A549 (cell line): ENCODE results near the gene GABPB1. TPM values are rescaled to one million over a fixed set of nuclear protein-coding genes. Genes with fewer than 3 reads are reported as not detected.

ENCODE experiments used
- ATAC-seq, 2 experiments: fragments of 200-7000 bp in 1 of 2; fragments of >200 bp in 1 of 2; cut with Nextera tagmentation in 1 of 2; cut with Tn5 transposase in 1 of 2; 3 replicates each; pipeline versions ENCODE4 v1.8.0 to v1.9.1; 2018 to 2020; ENCODE audit warnings: mild to moderate bottlenecking in 1 of 2, moderate library complexity in 1 of 2
- CTCF ChIA-PET: fragments of 300-600 bp; sonication (Branson Sonifier 250); formaldehyde crosslinking; extraction: SDS; loops from one replicate; lab custom pipeline; 2021; ENCODE audit warnings: antibody characterized with exemption, inconsistent platforms; lab: Yijun Ruan, JAX
- POLR2A ChIA-PET: fragments of 350-600 bp; formaldehyde crosslinking; extraction: SDS; loops from one replicate; lab custom pipeline; 2021; ENCODE audit warnings: antibody characterized with exemption, inconsistent platforms; lab: Yijun Ruan, JAX
- DNase-seq, 2 experiments: peaks; one replicate each; pipeline versions ENCODE4 v3.0.0 to v3.0.0-alpha.2; 2011 to 2016; ENCODE audit warnings: low read depth in 1 of 2, low spot score in 1 of 2
- FAIRE-seq: peaks from 2 replicates; lab custom pipeline; 2011; peaks lifted over from hg19 to GRCh38; lab: Jason Lieb, UNC
- H3K27ac ChIP-seq, 2 experiments: fragments of >200 bp; sonication (Bioruptor Twin); formaldehyde crosslinking; 3 replicates each; pipeline ENCODE4 v1.5.1; 2016 to 2017
- H3K4me1 ChIP-seq: fragments of >200 bp; sonication (Bioruptor Twin); formaldehyde crosslinking; 3 replicates; pipeline ENCODE4 v1.6.1; 2016
- H3K4me2 ChIP-seq: fragments of >200 bp; sonication (Bioruptor Twin); formaldehyde crosslinking; 3 replicates; pipeline ENCODE4 v1.6.1; 2016
- H3K4me3 ChIP-seq: fragments of >200 bp; sonication (Bioruptor Twin); formaldehyde crosslinking; 3 replicates; pipeline ENCODE4 v1.5.1; 2016
- H3K9me3 ChIP-seq: fragments of >200 bp; sonication (Bioruptor Twin); formaldehyde crosslinking; 3 replicates; pipeline ENCODE4 v1.6.1; 2016
- BHLHE40 ChIP-seq: IDR thresholded peaks from 2 replicates; pipeline ENCODE4 v1.6.1; 2012; ENCODE audit warnings: low read depth, low read length, inconsistent platforms
- CBX8 ChIP-seq: fragments of 200-600 bp; sonication (generic); IDR thresholded peaks from 2 replicates; pipeline ENCODE4 v1.6.1; 2016
- CEBPB ChIP-seq, 2 experiments: fragments of >200 bp in 1 of 2; sonication (Bioruptor Twin) in 1 of 2; formaldehyde crosslinking in 1 of 2; IDR thresholded peaks; 2 replicates each; pipeline ENCODE4 v1.6.1; 2012 to 2016
- EP300 ChIP-seq, 2 experiments: fragments of >200 bp; sonication (Bioruptor Twin); formaldehyde crosslinking; IDR thresholded peaks; 2 replicates in 1 of 2; 3 replicates in 1 of 2; pipeline ENCODE4 v1.6.1; 2016 to 2017
- HDAC2 ChIP-seq: fragments of 200-600 bp; sonication (generic); IDR thresholded peaks from 2 replicates; pipeline ENCODE4 v1.6.1; 2016
- HOXA7 ChIP-seq: fragments of 250-450 bp; sonication (Bioruptor Pico); IDR thresholded peaks from 2 replicates; pipeline ENCODE4 v1.5.0; 2020; ENCODE audit warnings: mild to moderate bottlenecking, moderate library complexity
- HOXB13 ChIP-seq: fragments of 250-450 bp; sonication (Bioruptor Pico); IDR thresholded peaks from 2 replicates; pipeline ENCODE4 v1.5.0; 2020; ENCODE audit warnings: low read depth, mild to moderate bottlenecking, moderate library complexity
- KDM1A ChIP-seq: fragments of 200-600 bp; sonication (generic); IDR thresholded peaks from 2 replicates; pipeline ENCODE4 v1.6.1; 2016; ENCODE audit warnings: low read depth, mild to moderate bottlenecking
- KDM5A ChIP-seq: fragments of 200-600 bp; sonication (generic); IDR thresholded peaks from 2 replicates; pipeline ENCODE4 v1.6.1; 2016; ENCODE audit warnings: antibody characterized with exemption, mild to moderate bottlenecking
- MYC ChIP-seq: IDR thresholded peaks from 2 replicates; pipeline ENCODE4 v1.6.1; 2012; ENCODE audit warnings: mild to moderate bottlenecking, inconsistent platforms, low read length, improper control_type of control experiment, borderline replicate concordance
- NFE2L2 ChIP-seq: fragments of 150-350 bp; conservative IDR thresholded peaks from 2 replicates; pipeline ENCODE4 v1.6.1; 2014; ENCODE audit warnings: low read length
- POLR2A ChIP-seq: IDR thresholded peaks from 2 replicates; pipeline ENCODE4 v1.6.1; 2012; ENCODE audit warnings: mild to moderate bottlenecking, low read length
- RARB ChIP-seq: fragments of 250-450 bp; sonication (Bioruptor Pico); IDR thresholded peaks from 2 replicates; pipeline ENCODE4 v1.8.0; 2021; ENCODE audit warnings: mild to moderate bottlenecking, moderate library complexity
- RNF2 ChIP-seq: fragments of 200-600 bp; sonication (generic); IDR thresholded peaks from 2 replicates; pipeline ENCODE4 v1.6.1; 2016; ENCODE audit warnings: low read depth, mild to moderate bottlenecking, antibody characterized with exemption, moderate library complexity, borderline replicate concordance
- TFCP2L1 ChIP-seq: fragments of 250-450 bp; sonication (Bioruptor Pico); IDR thresholded peaks from 2 replicates; pipeline ENCODE4 v1.5.0; 2021; ENCODE audit warnings: mild to moderate bottlenecking
- ZFP36 ChIP-seq: fragments of 450-650 bp; IDR thresholded peaks from 2 replicates; pipeline ENCODE4 v1.6.1; 2014; ENCODE audit warnings: borderline replicate concordance; ENCODE audit not compliant: partially characterized antibody
- ZNF302 ChIP-seq: fragments of 250-450 bp; sonication (Bioruptor Pico); IDR thresholded peaks from 2 replicates; pipeline ENCODE4 v1.9.0; 2021; ENCODE audit warnings: inconsistent platforms, mild to moderate bottlenecking, moderate library complexity
- ZSCAN20 ChIP-seq: fragments of 250-450 bp; sonication (Bioruptor Pico); IDR thresholded peaks from 2 replicates; pipeline ENCODE4 v1.8.0; 2022; ENCODE audit warnings: mild to moderate bottlenecking, moderate library complexity
- WGBS: methylation state at CpG from one replicate; pipeline ENCODE4 v1.1.6; 2017; ENCODE audit errors: missing lambda C conversion rate; 5-methylcytosine and 5-hydroxymethylcytosine counted together
- polyA plus RNA-seq, 4 experiments: library from polyadenylated mRNA; depleted of rRNA in 3 of 4; stranded (reverse); fragments of >200 nt; fragmentation: RNase III in 1 of 4; extraction: RNeasy Plus Mini Kit Qiagen cat#74134 plus additional on column Dnase treatment in 1 of 4; gene quantifications; 2 replicates in 3 of 4; 3 replicates in 1 of 4; pipeline ENCODE4 v1.2.3, GENCODE V29; 2011 to 2017
- TF ChIP-seq, protein P1 (sequence below): fragments of 250-450 bp; sonication (Bioruptor Pico); IDR thresholded peaks from 2 replicates; pipeline ENCODE4 v1.5.0; 2020; ENCODE audit warnings: low read depth, mild to moderate bottlenecking, moderate library complexity
- TF ChIP-seq, protein P2 (sequence below): fragments of 450-650 bp; IDR thresholded peaks from 2 replicates; pipeline ENCODE4 v1.6.1; 2014; ENCODE audit warnings: antibody characterized with exemption
- TF ChIP-seq, protein P3 (sequence below): fragments of >200 bp; sonication (Bioruptor Twin); formaldehyde crosslinking; IDR thresholded peaks from 2 replicates; pipeline ENCODE4 v1.6.1; 2016
- TF ChIP-seq, protein P4 (sequence below): IDR thresholded peaks from 2 replicates; pipeline ENCODE4 v1.6.1; 2012; ENCODE audit warnings: low read depth, borderline replicate concordance
- TF ChIP-seq, protein P5 (sequence below): fragments of >200 bp; sonication (Bioruptor Twin); formaldehyde crosslinking; IDR thresholded peaks from 3 replicates; pipeline ENCODE4 v1.5.1; 2016
- TF ChIP-seq, protein P6 (sequence below): fragments of 150-350 bp; IDR thresholded peaks from 2 replicates; pipeline ENCODE4 v1.6.1; 2014; ENCODE audit warnings: low read depth, mild to moderate bottlenecking, low read length
- TF ChIP-seq, protein P7 (sequence below): fragments of 250-450 bp; sonication (Bioruptor Pico); IDR thresholded peaks from 2 replicates; pipeline ENCODE4 v1.5.0; 2021; ENCODE audit warnings: mild to moderate bottlenecking, moderate library complexity, borderline replicate concordance

Gene GABPB1
- polyA plus RNA-seq, 2 of the 4 experiments (the other 2 are of a cell fraction) = 23.0 to 53.9 TPM

DNA sequence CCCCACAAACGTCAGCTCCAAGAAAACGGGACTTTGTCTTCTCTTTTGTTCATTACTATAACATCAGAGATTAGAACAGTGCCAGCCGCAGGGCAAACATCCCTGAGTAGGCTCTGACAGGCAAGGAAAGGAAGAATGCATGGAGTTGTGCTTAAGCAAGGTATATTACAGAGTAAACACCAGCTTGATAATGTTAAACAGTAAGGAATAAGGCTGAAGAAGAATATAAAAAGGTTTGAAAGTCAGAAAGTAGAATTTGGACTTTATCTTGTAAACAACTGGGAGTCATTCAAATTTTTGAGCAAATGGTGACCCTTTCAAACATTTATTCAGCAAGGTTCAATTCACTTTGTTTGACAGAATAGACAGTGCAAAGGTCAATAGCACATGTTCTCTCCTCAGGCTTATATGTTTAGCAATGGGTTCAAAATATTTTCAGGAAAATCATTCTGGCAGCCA lies 11.0 kb downstream of the GABPB1 start (continued):
- no peak for TF ChIP-seq RARB (CRISPR knock-in tag)
- TF ChIP-seq, all 56 proteins: peak for 0

DNA sequence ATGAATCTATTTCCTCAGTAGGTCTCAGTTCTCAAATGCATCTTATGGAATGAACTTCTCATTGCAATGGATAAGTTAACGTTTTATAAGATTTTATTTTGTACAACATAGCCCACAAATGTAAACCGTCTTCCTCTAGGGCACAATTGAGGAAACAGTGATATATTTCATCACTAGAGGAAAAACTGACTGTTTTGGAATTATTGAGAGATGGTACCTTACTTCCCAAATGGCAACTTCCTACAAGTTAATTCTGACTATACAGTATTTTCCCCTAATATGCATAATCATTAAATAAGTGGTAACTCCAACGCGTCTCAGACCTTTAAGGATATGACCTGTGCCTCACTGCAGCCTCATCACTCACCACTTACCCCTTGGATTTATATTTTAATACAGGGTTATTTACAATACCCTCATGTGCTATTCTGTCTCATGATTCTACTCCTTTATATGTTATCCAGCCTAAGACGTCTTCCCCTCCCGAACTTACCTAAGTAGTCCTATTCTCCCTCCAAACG lies 13.3 kb downstream of the GABPB1 start:
- no peak for ATAC-seq
- Histone ChIP-seq H3K4me3 (no peak overlapping the region), H3K4me2 (no peak overlapping the region), H3K4me1 (no peaks in the 10 kb centered on the region)
- 92% methylated on average over 7 of the region's 7 CpGs for WGBS
- CTCF ChIA-PET = interaction anchor here (1.0 kb wide), 1 partner anchor 12 kb away, joined by 4 read pairs; no protein-coding TSS in a partner anchor
- no peak for TF ChIP-seq MYC
- TF ChIP-seq HOXA7 (CRISPR knock-in tag) = no peak
- no peak for TF ChIP-seq KDM1A
- TF ChIP-seq HDAC2 = no peak
- TF ChIP-seq BHLHE40 = no peak
- TF ChIP-seq HOXB13 (CRISPR knock-in tag) = no peak
- TF ChIP-seq, protein P1, sequence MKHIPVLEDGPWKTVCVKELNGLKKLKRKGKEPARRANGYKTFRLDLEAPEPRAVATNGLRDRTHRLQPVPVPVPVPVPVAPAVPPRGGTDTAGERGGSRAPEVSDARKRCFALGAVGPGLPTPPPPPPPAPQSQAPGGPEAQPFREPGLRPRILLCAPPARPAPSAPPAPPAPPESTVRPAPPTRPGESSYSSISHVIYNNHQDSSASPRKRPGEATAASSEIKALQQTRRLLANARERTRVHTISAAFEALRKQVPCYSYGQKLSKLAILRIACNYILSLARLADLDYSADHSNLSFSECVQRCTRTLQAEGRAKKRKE (CRISPR knock-in tag) = no peak
- TF ChIP-seq, all 56 proteins: peak for 0
- POLR2A ChIA-PET = no interaction called here
- no peaks in the 10 kb centered on the region for H3K9me3 ChIP-seq
- H3K27ac ChIP-seq = no peak overlapping the region
- no peak for DNase-seq
- FAIRE-seq = no peak

DNA sequence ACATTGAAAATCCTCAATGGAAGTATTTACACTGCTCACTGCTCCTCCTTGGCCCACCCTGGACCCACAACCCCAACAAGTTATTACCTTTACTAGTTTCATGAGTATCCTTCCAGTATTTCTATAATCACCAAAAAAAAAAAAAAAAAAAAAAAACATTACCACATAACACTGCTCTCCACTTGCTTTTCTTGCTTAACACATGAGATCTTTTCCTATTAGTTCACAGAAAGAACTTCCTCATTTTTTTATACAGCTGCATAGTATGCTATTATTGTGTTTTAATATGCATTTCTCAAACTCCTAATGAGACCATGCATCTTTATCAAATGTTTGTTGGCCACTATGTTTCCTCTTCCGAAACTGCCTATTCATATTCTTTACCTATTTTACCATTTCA lies 14.6 kb downstream of the GABPB1 start:
- ATAC-seq (no peak), DNase-seq (no peak), FAIRE-seq (no peak)
- 88% methylated on average over 1 of the region's 1 CpG for WGBS
- ChIA-PET CTCF (interaction anchor here (1.3 kb wide), 1 partner anchor 15 kb away, joined by 3 read pairs; the partner anchor contains the start of gene GABPB1), POLR2A (interaction anchor here (1.7 kb wide), 1 partner anchor 15 kb away, joined by 5 read pairs; the partner anchor contains the start of gene GABPB1)
- Histone ChIP-seq H3K27ac (no peak overlapping the region), H3K4me2 (no peak overlapping the region), H3K9me3 (no peaks in the 10 kb centered on the region), H3K4me1 (no peaks in the 10 kb centered on the region), H3K4me3 (no peak overlapping the region)
- TF ChIP-seq RNF2 (no peak), EP300 (IDR thresholded peaks at IDR 0.05) (no peak), CEBPB (IDR thresholded peaks at IDR 0.05) (no peak), ZNF302 (CRISPR knock-in tag) (no peak), POLR2A (no peak), NFE2L2 (no peak), CBX8 (no peak), HOXB13 (CRISPR knock-in tag) (no peak), ZFP36 (no peak), MYC (no peak), ZSCAN20 (CRISPR knock-in tag) (no peak), TFCP2L1 (CRISPR knock-in tag) (no peak), KDM5A (no peak)
- TF ChIP-seq, protein P2, sequence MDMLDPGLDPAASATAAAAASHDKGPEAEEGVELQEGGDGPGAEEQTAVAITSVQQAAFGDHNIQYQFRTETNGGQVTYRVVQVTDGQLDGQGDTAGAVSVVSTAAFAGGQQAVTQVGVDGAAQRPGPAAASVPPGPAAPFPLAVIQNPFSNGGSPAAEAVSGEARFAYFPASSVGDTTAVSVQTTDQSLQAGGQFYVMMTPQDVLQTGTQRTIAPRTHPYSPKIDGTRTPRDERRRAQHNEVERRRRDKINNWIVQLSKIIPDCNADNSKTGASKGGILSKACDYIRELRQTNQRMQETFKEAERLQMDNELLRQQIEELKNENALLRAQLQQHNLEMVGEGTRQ = no peak
- TF ChIP-seq, protein P3, sequence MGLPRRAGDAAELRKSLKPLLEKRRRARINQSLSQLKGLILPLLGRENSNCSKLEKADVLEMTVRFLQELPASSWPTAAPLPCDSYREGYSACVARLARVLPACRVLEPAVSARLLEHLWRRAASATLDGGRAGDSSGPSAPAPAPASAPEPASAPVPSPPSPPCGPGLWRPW = no peak
- TF ChIP-seq, protein P4, sequence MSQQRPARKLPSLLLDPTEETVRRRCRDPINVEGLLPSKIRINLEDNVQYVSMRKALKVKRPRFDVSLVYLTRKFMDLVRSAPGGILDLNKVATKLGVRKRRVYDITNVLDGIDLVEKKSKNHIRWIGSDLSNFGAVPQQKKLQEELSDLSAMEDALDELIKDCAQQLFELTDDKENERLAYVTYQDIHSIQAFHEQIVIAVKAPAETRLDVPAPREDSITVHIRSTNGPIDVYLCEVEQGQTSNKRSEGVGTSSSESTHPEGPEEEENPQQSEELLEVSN = no peak
- TF ChIP-seq, protein P5, sequence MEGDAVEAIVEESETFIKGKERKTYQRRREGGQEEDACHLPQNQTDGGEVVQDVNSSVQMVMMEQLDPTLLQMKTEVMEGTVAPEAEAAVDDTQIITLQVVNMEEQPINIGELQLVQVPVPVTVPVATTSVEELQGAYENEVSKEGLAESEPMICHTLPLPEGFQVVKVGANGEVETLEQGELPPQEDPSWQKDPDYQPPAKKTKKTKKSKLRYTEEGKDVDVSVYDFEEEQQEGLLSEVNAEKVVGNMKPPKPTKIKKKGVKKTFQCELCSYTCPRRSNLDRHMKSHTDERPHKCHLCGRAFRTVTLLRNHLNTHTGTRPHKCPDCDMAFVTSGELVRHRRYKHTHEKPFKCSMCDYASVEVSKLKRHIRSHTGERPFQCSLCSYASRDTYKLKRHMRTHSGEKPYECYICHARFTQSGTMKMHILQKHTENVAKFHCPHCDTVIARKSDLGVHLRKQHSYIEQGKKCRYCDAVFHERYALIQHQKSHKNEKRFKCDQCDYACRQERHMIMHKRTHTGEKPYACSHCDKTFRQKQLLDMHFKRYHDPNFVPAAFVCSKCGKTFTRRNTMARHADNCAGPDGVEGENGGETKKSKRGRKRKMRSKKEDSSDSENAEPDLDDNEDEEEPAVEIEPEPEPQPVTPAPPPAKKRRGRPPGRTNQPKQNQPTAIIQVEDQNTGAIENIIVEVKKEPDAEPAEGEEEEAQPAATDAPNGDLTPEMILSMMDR = no peak
- TF ChIP-seq, protein P6, sequence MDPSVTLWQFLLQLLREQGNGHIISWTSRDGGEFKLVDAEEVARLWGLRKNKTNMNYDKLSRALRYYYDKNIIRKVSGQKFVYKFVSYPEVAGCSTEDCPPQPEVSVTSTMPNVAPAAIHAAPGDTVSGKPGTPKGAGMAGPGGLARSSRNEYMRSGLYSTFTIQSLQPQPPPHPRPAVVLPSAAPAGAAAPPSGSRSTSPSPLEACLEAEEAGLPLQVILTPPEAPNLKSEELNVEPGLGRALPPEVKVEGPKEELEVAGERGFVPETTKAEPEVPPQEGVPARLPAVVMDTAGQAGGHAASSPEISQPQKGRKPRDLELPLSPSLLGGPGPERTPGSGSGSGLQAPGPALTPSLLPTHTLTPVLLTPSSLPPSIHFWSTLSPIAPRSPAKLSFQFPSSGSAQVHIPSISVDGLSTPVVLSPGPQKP = no peak
- TF ChIP-seq, protein P7, sequence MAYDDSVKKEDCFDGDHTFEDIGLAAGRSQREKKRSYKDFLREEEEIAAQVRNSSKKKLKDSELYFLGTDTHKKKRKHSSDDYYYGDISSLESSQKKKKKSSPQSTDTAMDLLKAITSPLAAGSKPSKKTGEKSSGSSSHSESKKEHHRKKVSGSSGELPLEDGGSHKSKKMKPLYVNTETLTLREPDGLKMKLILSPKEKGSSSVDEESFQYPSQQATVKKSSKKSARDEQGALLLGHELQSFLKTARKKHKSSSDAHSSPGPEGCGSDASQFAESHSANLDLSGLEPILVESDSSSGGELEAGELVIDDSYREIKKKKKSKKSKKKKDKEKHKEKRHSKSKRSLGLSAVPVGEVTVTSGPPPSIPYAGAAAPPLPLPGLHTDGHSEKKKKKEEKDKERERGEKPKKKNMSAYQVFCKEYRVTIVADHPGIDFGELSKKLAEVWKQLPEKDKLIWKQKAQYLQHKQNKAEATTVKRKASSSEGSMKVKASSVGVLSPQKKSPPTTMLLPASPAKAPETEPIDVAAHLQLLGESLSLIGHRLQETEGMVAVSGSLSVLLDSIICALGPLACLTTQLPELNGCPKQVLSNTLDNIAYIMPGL = no peak
